Esophagus muscularis mucosa (tissue), 3 donors: ENCODE measurements around the gene HOXC12.
A peak's percentile ranks its signal among the peaks of the same experiment; 100 is the strongest.

Source experiments
- POLR2A ChIP-seq: fragments of 450-650 bp; IDR thresholded peaks from one replicate; pipeline ENCODE4 v1.6.1; 2017; ENCODE audit warnings: antibody characterized with exemption, moderate library complexity, mild to moderate bottlenecking, low read depth
- POLR2AphosphoS5 ChIP-seq, 2 donors: sonication (generic); formaldehyde crosslinking; IDR thresholded peaks; one replicate each; pipeline ENCODE4 v1.6.1; 2017; ENCODE audit warnings: antibody characterized with exemption in 2 of 2
- TF ChIP-seq, protein P1 (sequence below), 3 experiments: fragments of 200-600 bp in 2 of 3; fragments of 450-650 bp in 1 of 3; sonication (generic) in 2 of 3; IDR thresholded peaks; one replicate each; pipeline ENCODE4 v1.5.1; 2017 to 2019; ENCODE audit warnings: antibody characterized with exemption in 3 of 3, mild to moderate bottlenecking in 2 of 3, moderate library complexity in 1 of 3

DNA sequence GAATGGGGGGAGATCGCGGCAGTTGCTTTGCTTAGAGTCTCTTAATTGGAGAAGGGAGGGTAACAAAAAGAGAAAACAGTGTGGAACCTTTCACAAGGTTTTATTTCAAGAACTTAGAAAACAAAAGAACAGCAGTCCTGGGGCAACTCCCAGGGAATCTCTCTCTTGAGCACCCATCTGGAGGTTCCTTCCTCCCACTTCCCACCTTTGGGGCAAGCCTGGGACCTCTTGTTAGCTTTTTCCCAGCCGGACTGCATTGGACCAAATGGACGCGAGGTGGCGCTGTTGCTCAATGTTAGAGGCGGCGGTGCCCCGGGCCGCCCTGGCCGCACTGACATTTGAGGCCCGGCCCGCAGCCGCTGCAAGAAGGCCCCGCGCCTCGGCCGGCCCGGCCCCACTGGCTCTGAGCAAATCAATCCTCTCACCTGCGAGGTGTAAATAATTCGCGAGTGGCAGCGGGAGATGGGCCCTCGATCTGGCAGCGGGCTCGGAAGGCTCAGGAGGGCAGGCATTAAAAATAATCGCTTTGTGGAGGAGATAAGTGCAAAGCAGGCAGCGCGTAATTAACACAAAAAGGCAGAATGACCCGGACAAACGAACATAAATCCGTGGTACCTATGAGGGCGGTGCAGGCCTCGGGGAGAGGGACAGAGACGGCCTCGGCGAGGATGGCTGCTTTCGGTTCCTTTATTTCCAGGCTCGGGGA, 51.3 kb downstream of the HOXC12 start:
- TF ChIP-seq, protein P1, sequence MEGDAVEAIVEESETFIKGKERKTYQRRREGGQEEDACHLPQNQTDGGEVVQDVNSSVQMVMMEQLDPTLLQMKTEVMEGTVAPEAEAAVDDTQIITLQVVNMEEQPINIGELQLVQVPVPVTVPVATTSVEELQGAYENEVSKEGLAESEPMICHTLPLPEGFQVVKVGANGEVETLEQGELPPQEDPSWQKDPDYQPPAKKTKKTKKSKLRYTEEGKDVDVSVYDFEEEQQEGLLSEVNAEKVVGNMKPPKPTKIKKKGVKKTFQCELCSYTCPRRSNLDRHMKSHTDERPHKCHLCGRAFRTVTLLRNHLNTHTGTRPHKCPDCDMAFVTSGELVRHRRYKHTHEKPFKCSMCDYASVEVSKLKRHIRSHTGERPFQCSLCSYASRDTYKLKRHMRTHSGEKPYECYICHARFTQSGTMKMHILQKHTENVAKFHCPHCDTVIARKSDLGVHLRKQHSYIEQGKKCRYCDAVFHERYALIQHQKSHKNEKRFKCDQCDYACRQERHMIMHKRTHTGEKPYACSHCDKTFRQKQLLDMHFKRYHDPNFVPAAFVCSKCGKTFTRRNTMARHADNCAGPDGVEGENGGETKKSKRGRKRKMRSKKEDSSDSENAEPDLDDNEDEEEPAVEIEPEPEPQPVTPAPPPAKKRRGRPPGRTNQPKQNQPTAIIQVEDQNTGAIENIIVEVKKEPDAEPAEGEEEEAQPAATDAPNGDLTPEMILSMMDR (IDR thresholded peaks at IDR 0.05) = peak; percentile 93 to 97 (median 96)
- TF ChIP-seq POLR2A (no peak), POLR2AphosphoS5 (IDR thresholded peaks at IDR 0.05) (peak in 1 of 2 donors; percentile 40)
